Ectodermal cell (in vitro differentiated cells): Measurements from ENCODE around the gene SMOC2.

Source experiments
- H3K27ac ChIP-seq: 2 replicates; pipeline ENCODE4 v1.7.0; 2013; ENCODE audit warnings: mild to moderate bottlenecking, low read depth, low read length; ENCODE audit not compliant: insufficient read depth, poor library complexity, severe bottlenecking
- H3K27me3 ChIP-seq: 2 replicates; pipeline ENCODE4 v1.7.0; 2013; ENCODE audit warnings: mild to moderate bottlenecking, low read length; ENCODE audit not compliant: insufficient read depth, control insufficient read depth, poor library complexity, severe bottlenecking
- H3K36me3 ChIP-seq: one replicate; pipeline ENCODE4 v1.7.0; 2013; ENCODE audit warnings: low read length; ENCODE audit not compliant: control insufficient read depth, insufficient read depth
- H3K4me1 ChIP-seq: one replicate; pipeline ENCODE4 v1.7.0; 2013; ENCODE audit warnings: low read length; ENCODE audit not compliant: control insufficient read depth, insufficient read depth
- H3K4me3 ChIP-seq: 2 replicates; pipeline ENCODE4 v1.7.0; 2013; ENCODE audit warnings: low read depth, low read length, control low read depth; ENCODE audit not compliant: insufficient read depth
- H3K9me3 ChIP-seq: 2 replicates; pipeline ENCODE4 v1.7.0; 2013; ENCODE audit warnings: mild to moderate bottlenecking, low read length, moderate library complexity; ENCODE audit not compliant: control insufficient read depth
- WGBS, 2 experiments: methylation state at CpG; one replicate each; pipeline ENCODE4 v1.1.7; 2013; ENCODE audit warnings: missing lambda C conversion rate in 2 of 2; 5-methylcytosine and 5-hydroxymethylcytosine counted together

The SMOC2 gene

DNA sequence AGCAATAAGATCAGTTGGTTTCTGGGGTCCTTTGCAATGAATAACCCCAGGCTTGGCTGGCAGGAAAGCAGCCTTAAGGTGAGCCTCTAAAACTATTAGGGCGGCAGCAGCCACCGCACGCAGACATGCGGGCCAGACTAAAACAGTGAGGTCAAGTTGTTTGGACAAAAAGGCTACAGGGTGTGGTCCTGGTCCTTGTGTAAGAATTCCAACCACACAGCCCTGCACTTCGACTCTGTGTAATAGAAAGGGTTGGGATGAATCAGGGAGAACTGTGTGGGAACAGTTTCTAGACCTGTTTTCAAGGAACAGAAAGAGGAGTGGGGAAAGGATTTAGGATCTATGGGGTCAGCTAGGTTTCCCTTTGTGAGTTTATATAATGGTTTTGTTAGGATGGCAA, 237.6 kb downstream of the SMOC2 start:
- Histone ChIP-seq H3K4me3 (no peak overlapping the region), H3K36me3 (no peaks in the 10 kb centered on the region), H3K27me3 (no peaks in the 10 kb centered on the region), H3K4me1 (peaks cover 7% of the 10 kb centered on the region), H3K9me3 (no peaks in the 10 kb centered on the region), H3K27ac (no peak overlapping the region)
- 72 to 77% methylated on average over 5 of the region's 5 CpGs for WGBS, 2 experiments

GRCh38 chr6:168681748-168682147, 240.8 kb downstream of the SMOC2 start:
- H3K4me1 ChIP-seq: peaks cover 12% of the 10 kb centered on the region
- no peak overlapping the region for H3K27ac ChIP-seq
- no peaks in the 10 kb centered on the region for H3K27me3 ChIP-seq
- H3K4me3 ChIP-seq: no peak overlapping the region
- no peaks in the 10 kb centered on the region for H3K36me3 ChIP-seq
- 84 to 86% methylated on average over 5 of the region's 5 CpGs for WGBS, 2 experiments
- H3K9me3 ChIP-seq: no peaks in the 10 kb centered on the region

- Histone ChIP-seq H3K27me3 (no peaks in the 10 kb centered on the region), H3K4me1 (peaks cover 21% of the 10 kb centered on the region), H3K4me3 (no peak overlapping the region), H3K9me3 (no peaks in the 10 kb centered on the region), H3K27ac (peak overlapping the region; percentile 0), H3K36me3 (no peaks in the 10 kb centered on the region)
- 40 to 48% methylated on average over 11 of the region's 11 CpGs for WGBS, 2 experiments
These were observed 242.6 kb downstream of the SMOC2 start for GRCh38 chr6:168683621-168684020.

GRCh38 chr6:168684471-168684870, 243.5 kb downstream of the SMOC2 start:
- H3K4me1 ChIP-seq: peaks cover 21% of the 10 kb centered on the region
- WGBS, 2 experiments: 68 to 72% methylated on average over 8 of the region's 8 CpGs
- no peaks in the 10 kb centered on the region for H3K27me3 ChIP-seq
- no peak overlapping the region for H3K27ac ChIP-seq
- H3K36me3 ChIP-seq: no peaks in the 10 kb centered on the region
- no peak overlapping the region for H3K4me3 ChIP-seq
- no peaks in the 10 kb centered on the region for H3K9me3 ChIP-seq

DNA sequence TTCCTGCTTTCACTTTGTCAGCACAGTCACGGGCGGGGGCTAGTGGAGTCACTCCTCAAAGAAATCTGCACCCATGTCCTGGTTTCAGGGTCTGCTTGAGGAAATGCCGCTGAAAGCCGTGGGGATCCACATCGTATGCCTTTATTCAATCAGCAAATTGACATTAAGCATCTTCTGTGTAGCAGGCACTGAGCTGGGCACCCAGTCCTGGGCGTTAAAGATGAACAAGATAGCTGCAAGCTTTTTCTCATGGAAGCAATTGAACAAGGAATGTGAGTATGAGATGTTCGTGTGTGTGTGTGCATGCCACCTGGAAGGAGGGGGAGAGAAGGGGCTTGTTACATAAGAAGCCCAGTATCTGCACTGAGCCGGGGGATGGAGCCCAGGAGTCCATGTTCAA, 243.9 kb downstream of the SMOC2 start:
- Histone ChIP-seq H3K27ac (no peak overlapping the region), H3K4me3 (no peak overlapping the region), H3K36me3 (no peaks in the 10 kb centered on the region), H3K9me3 (no peaks in the 10 kb centered on the region), H3K4me1 (peaks cover 21% of the 10 kb centered on the region), H3K27me3 (no peaks in the 10 kb centered on the region)
- 94 to 95% methylated on average over 8 of the region's 8 CpGs for WGBS, 2 experiments

- no peaks in the 10 kb centered on the region for H3K27me3 ChIP-seq
- H3K27ac ChIP-seq: no peak overlapping the region
- no peak overlapping the region for H3K4me3 ChIP-seq
- no peaks in the 10 kb centered on the region for H3K36me3 ChIP-seq
- no peaks in the 10 kb centered on the region for H3K9me3 ChIP-seq
- peaks cover 21% of the 10 kb centered on the region for H3K4me1 ChIP-seq
- 89% methylated on average over 25 of the region's 25 CpGs for WGBS, 2 experiments
These were observed 245.2 kb downstream of the SMOC2 start for GRCh38 chr6:168686029-168686738.

DNA sequence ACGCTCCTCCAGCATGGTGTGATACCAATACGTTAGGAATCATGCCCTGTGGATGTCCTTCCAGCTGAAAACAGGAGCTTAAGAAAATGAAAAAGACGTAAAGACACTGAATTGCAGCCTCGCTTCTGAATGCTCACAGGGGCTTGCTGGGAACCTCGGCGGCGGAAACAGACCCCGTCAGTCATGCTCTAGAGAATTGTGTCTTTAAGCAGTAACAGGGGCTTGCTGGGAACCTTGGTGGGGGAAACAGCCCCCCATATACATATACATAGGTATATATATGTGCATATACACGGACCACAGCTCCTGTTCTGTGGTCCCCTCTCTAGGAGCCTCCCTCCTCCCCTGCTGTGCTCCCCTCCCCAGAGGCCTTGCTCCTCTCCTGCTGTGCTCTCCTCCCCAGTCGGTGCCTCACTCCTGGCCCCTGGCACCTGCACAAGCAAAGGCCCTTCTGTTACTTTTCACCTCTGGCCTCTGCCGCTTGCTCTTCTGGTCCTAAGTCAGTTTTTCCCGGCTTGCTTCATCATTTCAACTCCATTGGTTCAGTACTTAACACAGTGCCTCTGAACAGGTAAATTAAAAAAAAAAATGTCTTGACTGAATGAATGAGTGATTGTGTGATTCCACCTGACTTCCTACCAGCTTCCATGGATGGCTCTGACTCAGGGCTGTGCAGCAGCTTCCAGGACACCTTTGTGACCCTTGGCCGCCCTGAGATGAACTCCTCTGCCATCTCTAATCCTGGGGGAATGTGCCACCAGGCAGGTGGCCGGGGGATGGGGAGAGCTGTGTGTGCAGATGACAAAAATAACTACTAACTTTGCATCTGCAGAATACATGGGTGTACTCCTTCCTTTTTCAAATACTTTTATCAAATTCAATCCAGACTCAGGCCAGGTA, 246.1 kb downstream of the SMOC2 start:
- Histone ChIP-seq H3K4me1 (peaks cover 21% of the 10 kb centered on the region), H3K27me3 (no peaks in the 10 kb centered on the region), H3K27ac (no peak overlapping the region), H3K4me3 (no peak overlapping the region), H3K9me3 (no peaks in the 10 kb centered on the region), H3K36me3 (no peaks in the 10 kb centered on the region)
- 59 to 61% methylated on average over 14 of the region's 14 CpGs for WGBS, 2 experiments

DNA sequence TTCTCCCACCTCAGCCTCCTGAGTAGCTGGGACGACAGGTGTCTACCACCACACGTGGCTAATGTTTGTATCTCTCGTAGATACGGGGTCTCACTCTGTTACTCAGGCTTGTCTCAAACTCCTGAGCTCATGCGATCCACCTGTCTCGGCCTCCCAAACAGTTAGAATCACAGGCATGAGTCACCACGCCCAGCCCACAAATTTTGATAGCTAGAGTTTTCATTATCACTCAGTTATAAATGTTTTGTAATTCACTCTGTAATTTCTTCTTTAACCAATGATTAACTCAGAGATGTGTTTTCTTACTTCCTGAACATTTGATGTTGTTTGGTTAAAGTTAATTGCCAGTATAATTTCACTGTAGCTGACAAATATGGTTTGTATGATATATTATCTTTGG, 249.3 kb downstream of the SMOC2 start:
- Histone ChIP-seq H3K27ac (no peak overlapping the region), H3K36me3 (no peaks in the 10 kb centered on the region), H3K9me3 (no peaks in the 10 kb centered on the region), H3K4me3 (no peak overlapping the region), H3K4me1 (peaks cover 16% of the 10 kb centered on the region), H3K27me3 (no peaks in the 10 kb centered on the region)
- 91 to 93% methylated on average over 7 of the region's 7 CpGs for WGBS, 2 experiments

GRCh38 chr6:168691774-168692173, 250.8 kb downstream of the SMOC2 start:
- Histone ChIP-seq H3K9me3 (no peaks in the 10 kb centered on the region), H3K4me3 (no peak overlapping the region), H3K36me3 (no peaks in the 10 kb centered on the region), H3K27me3 (no peaks in the 10 kb centered on the region), H3K27ac (no peak overlapping the region), H3K4me1 (peaks cover 11% of the 10 kb centered on the region)
- 93 to 94% methylated on average over 7 of the region's 7 CpGs for WGBS, 2 experiments

DNA sequence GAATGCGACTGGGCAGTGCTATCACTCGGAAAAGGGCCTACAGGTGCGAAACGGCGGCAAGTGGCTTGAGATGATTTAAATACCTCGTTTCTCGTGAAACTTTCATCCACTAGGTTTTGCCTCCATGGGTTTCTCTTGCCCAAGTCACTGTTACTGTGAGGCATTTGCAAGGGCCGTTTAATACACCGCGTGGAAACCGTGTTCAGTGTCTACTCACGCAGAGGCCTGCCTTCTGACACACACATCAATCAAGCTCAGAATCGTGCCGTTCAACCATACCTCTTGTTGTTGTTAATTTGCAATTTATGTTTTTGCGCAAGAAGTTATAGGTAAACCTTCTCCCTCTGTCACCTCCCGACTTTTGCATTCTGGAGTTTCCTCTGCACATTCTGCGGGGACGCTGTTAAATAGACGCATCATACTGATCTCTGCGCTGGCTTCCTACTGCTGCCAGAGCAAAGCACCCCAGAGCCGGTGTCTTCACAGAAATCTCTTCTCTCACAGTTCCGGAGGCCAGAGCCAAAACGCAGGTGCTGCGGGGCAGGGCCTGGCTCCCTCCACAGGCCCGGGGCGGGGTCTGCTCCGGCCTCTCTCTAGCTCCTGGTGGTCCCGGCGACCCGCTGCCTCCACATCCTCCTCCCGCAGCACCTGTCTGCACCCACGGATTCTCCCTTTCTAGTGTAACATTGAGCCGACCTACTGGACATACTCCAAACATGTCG, 251.4 kb downstream of the SMOC2 start:
- no peaks in the 10 kb centered on the region for H3K9me3 ChIP-seq
- no peak overlapping the region for H3K27ac ChIP-seq
- no peak overlapping the region for H3K4me3 ChIP-seq
- no peaks in the 10 kb centered on the region for H3K36me3 ChIP-seq
- WGBS, 2 experiments: 93% methylated on average over 34 of the region's 34 CpGs
- H3K27me3 ChIP-seq: no peaks in the 10 kb centered on the region
- peaks cover 5% of the 10 kb centered on the region for H3K4me1 ChIP-seq
